IMR-90 (cell line): Measurements from ENCODE around the gene FOXP1. TPM values are rescaled to one million over a fixed set of nuclear protein-coding genes. Genes with fewer than 3 reads are reported as not detected.

Experiments used
- ATAC-seq: fragments of 200-7000 bp; cut with Tn5 transposase; 2 replicates; pipeline ENCODE4 v1.9.1; 2020; ENCODE audit warnings: low read depth, mild to moderate bottlenecking, moderate library complexity
- BruUV-seq: library from RNA; stranded (reverse); fragments of 400-500 nt; replicated peaks from 2 replicates; lab custom pipeline; 2021; lab: Mats Ljungman, UMichigan
- CTCF ChIA-PET: fragments of 300-600 bp; formaldehyde crosslinking; extraction: SDS; loops from one replicate; lab custom pipeline; 2021; ENCODE audit warnings: antibody characterized with exemption; lab: Yijun Ruan, JAX
- POLR2A ChIA-PET: fragments of 300-600 bp; sonication (Branson Sonifier 250); formaldehyde crosslinking; loops from one replicate; lab custom pipeline; 2022; ENCODE audit warnings: antibody characterized with exemption; ENCODE audit not compliant: unreplicated experiment; lab: Charles Lee
- DNase-seq: peaks from one replicate; pipeline ENCODE4 v3.0.0; 2013
- H2AFZ ChIP-seq: replicated peaks from 2 replicates; pipeline ENCODE3; 2013; ENCODE audit warnings: low read length, mild to moderate bottlenecking; ENCODE audit not compliant: poor library complexity
- H2AK5ac ChIP-seq: 2 replicates; pipeline ENCODE4 v1.6.1; 2013; ENCODE audit warnings: low read depth, low read length, inconsistent platforms
- H2AK9ac ChIP-seq: replicated peaks from 2 replicates; pipeline ENCODE3; 2013; ENCODE audit warnings: mild to moderate bottlenecking, low read depth, low read length, moderate library complexity; ENCODE audit not compliant: poor library complexity
- H2BK120ac ChIP-seq: 2 replicates; pipeline ENCODE4 v1.6.1; 2013; ENCODE audit warnings: low read depth, low read length, inconsistent platforms
- H2BK15ac ChIP-seq: 3 replicates; pipeline ENCODE4 v1.6.1; 2013; ENCODE audit warnings: low read depth, low read length, inconsistent platforms
- H2BK20ac ChIP-seq: 2 replicates; pipeline ENCODE4 v1.6.1; 2013; ENCODE audit warnings: low read depth, mild to moderate bottlenecking, inconsistent platforms, low read length, moderate library complexity
- H2BK5ac ChIP-seq: 2 replicates; pipeline ENCODE4 v1.6.1; 2013; ENCODE audit warnings: mild to moderate bottlenecking, low read depth, low read length, inconsistent platforms; ENCODE audit not compliant: poor library complexity, severe bottlenecking
- H3K14ac ChIP-seq: replicated peaks from 2 replicates; pipeline ENCODE4 v1.6.1; 2013; ENCODE audit warnings: low read depth, low read length, inconsistent platforms
- H3K18ac ChIP-seq: 2 replicates; pipeline ENCODE4 v1.6.1; 2013; ENCODE audit warnings: low read depth, low read length, control low read depth
- H3K23ac ChIP-seq: 2 replicates; pipeline ENCODE4 v1.6.1; 2013; ENCODE audit warnings: low read depth, low read length, inconsistent platforms
- H3K27ac ChIP-seq: 2 replicates; pipeline ENCODE4 v1.5.1; 2013; ENCODE audit warnings: mild to moderate bottlenecking, control low read depth, low read length; ENCODE audit not compliant: insufficient read depth
- H3K27me3 ChIP-seq: 2 replicates; pipeline ENCODE4 v1.6.1; 2013; ENCODE audit warnings: low read length; ENCODE audit not compliant: control insufficient read depth, insufficient read depth
- H3K36me3 ChIP-seq: 2 replicates; pipeline ENCODE4 v1.6.1; 2013; ENCODE audit warnings: low read length, mixed read lengths; ENCODE audit not compliant: control insufficient read depth, insufficient read depth
- H3K4ac ChIP-seq: 2 replicates; pipeline ENCODE4 v1.6.1; 2013; ENCODE audit warnings: low read depth, low read length, inconsistent platforms
- H3K4me1 ChIP-seq: 2 replicates; pipeline ENCODE4 v1.6.1; 2013; ENCODE audit warnings: low read length, mixed read lengths; ENCODE audit not compliant: control insufficient read depth, insufficient read depth
- H3K4me2 ChIP-seq: 2 replicates; pipeline ENCODE4 v1.6.1; 2013; ENCODE audit warnings: low read depth, mild to moderate bottlenecking, control low read depth, low read length, moderate library complexity
- H3K4me3 ChIP-seq: 2 replicates; pipeline ENCODE4 v1.5.1; 2013; ENCODE audit warnings: low read depth, mild to moderate bottlenecking, control low read depth, low read length, moderate library complexity; ENCODE audit not compliant: insufficient read depth
- H3K56ac ChIP-seq: 2 replicates; pipeline ENCODE4 v1.6.1; 2013; ENCODE audit warnings: low read length, inconsistent platforms; ENCODE audit not compliant: insufficient read depth; ENCODE audit errors: extremely low read depth
- H3K79me1 ChIP-seq, 2 experiments: 2 replicates each; pipeline ENCODE4 v1.6.1; 2013; ENCODE audit warnings: low read length in 2 of 2, inconsistent platforms in 1 of 2, low read depth in 1 of 2
- H3K9ac ChIP-seq: 2 replicates; pipeline ENCODE4 v1.6.1; 2013; ENCODE audit warnings: low read depth, low read length, control low read depth
- H3K9me1 ChIP-seq: 2 replicates; pipeline ENCODE4 v1.6.1; 2013; ENCODE audit warnings: low read length, inconsistent platforms; ENCODE audit not compliant: insufficient read depth
- H3K9me3 ChIP-seq: 2 replicates; pipeline ENCODE4 v1.6.1; 2013; ENCODE audit warnings: low read length; ENCODE audit not compliant: control insufficient read depth, insufficient read depth
- H4K20me1 ChIP-seq: 2 replicates; pipeline ENCODE4 v1.6.1; 2013; ENCODE audit warnings: low read length, inconsistent platforms; ENCODE audit not compliant: insufficient read depth
- H4K5ac ChIP-seq: 2 replicates; pipeline ENCODE4 v1.6.1; 2013; ENCODE audit warnings: mild to moderate bottlenecking, low read depth, low read length, control low read depth
- H4K8ac ChIP-seq, 2 experiments: 2 replicates each; pipeline ENCODE4 v1.6.1; 2013; ENCODE audit warnings: low read depth in 2 of 2, low read length in 2 of 2, control low read depth in 1 of 2, inconsistent platforms in 1 of 2
- H4K91ac ChIP-seq: 2 replicates; pipeline ENCODE4 v1.6.1; 2013; ENCODE audit warnings: low read depth, low read length, inconsistent platforms; ENCODE audit not compliant: insufficient read depth
- BHLHE40 ChIP-seq: fragments of 150-350 bp; IDR thresholded peaks from 2 replicates; pipeline ENCODE4 v1.6.1; 2016; ENCODE audit warnings: mild to moderate bottlenecking, low read depth, low read length
- CEBPB ChIP-seq: IDR thresholded peaks from 2 replicates; pipeline ENCODE4 v1.6.1; 2012; ENCODE audit warnings: low read depth, low read length, improper control_type of control experiment
- CHD1 ChIP-seq: IDR thresholded peaks from 2 replicates; pipeline ENCODE4 v1.6.1; 2012; ENCODE audit warnings: low read depth, low read length, improper control_type of control experiment
- CTCF ChIP-seq: conservative IDR thresholded peaks from 2 replicates; pipeline ENCODE4 v1.5.1; 2012; ENCODE audit warnings: mild to moderate bottlenecking, low read depth, low read length, improper control_type of control experiment
- ELK1 ChIP-seq: fragments of 150-350 bp; IDR thresholded peaks from 2 replicates; pipeline ENCODE4 v1.6.1; 2016; ENCODE audit warnings: low read depth, mild to moderate bottlenecking, low read length, moderate library complexity, borderline replicate concordance
- FOS ChIP-seq: fragments of 150-350 bp; IDR thresholded peaks from 2 replicates; pipeline ENCODE4 v1.6.1; 2016; ENCODE audit warnings: low read depth, low read length
- MAFK ChIP-seq: IDR thresholded peaks from 2 replicates; pipeline ENCODE4 v1.6.1; 2012; ENCODE audit warnings: low read depth, low read length, improper control_type of control experiment
- MAZ ChIP-seq: IDR thresholded peaks from 2 replicates; pipeline ENCODE4 v1.6.1; 2012; ENCODE audit warnings: low read depth, mild to moderate bottlenecking, low read length, improper control_type of control experiment, moderate library complexity, borderline replicate concordance
- MXI1 ChIP-seq: IDR thresholded peaks from 2 replicates; pipeline ENCODE4 v1.6.1; 2012; ENCODE audit warnings: low read depth, mild to moderate bottlenecking, low read length, moderate library complexity, borderline replicate concordance
- NFE2L2 ChIP-seq: fragments of 150-350 bp; IDR thresholded peaks from 2 replicates; pipeline ENCODE4 v1.6.1; 2016; ENCODE audit warnings: low read depth, mild to moderate bottlenecking, low read length
- POLR2A ChIP-seq: IDR thresholded peaks from 2 replicates; pipeline ENCODE4 v1.6.1; 2012; ENCODE audit warnings: mild to moderate bottlenecking, low read depth, low read length
- RAD21 ChIP-seq: IDR thresholded peaks from 2 replicates; pipeline ENCODE4 v1.6.1; 2012; ENCODE audit warnings: low read length, improper control_type of control experiment
- RCOR1 ChIP-seq: IDR thresholded peaks from 2 replicates; pipeline ENCODE4 v1.6.1; 2012; ENCODE audit warnings: mild to moderate bottlenecking, low read length, improper control_type of control experiment; ENCODE audit not compliant: insufficient replicate concordance
- RFX5 ChIP-seq: IDR thresholded peaks from 2 replicates; pipeline ENCODE4 v1.8.0; 2012; ENCODE audit warnings: low read depth, mild to moderate bottlenecking, low read length, moderate library complexity
- SMC3 ChIP-seq: fragments of 150-350 bp; IDR thresholded peaks from 2 replicates; pipeline ENCODE4 v1.6.1; 2016; ENCODE audit warnings: low read depth, mild to moderate bottlenecking, antibody characterized with exemption, low read length, moderate library complexity
- USF2 ChIP-seq: fragments of 150-350 bp; IDR thresholded peaks from 2 replicates; pipeline ENCODE4 v1.6.1; 2017; ENCODE audit warnings: mild to moderate bottlenecking, antibody characterized with exemption, low read length, low read depth
- WGBS, 2 experiments: methylation state at CpG; one replicate each; pipeline versions ENCODE4 v1.1.5 to v1.1.7; 2013; ENCODE audit warnings: missing lambda C conversion rate in 2 of 2; ENCODE audit not compliant: insufficient read length in 1 of 2; ENCODE audit errors: extremely low coverage in 2 of 2; 5-methylcytosine and 5-hydroxymethylcytosine counted together
- dilution Hi-C: fragments of 300-500 bp; cut with HindIII; formaldehyde crosslinking; loops from one replicate; pipeline ENCODE4 v1.14.3; 2018; ENCODE audit warnings: low sequenced_read_pairs; ENCODE audit not compliant: unreplicated experiment
- in situ Hi-C: fragments of 300-500 bp; cut with MboI; formaldehyde crosslinking; loops from 3 replicates; pipeline ENCODE4 v1.14.3; 2019; ENCODE audit warnings: low sequenced_read_pairs, inconsistent platforms, mixed read lengths
- intact Hi-C: fragments of 100-400 bp; cut with micrococcal nuclease; formaldehyde crosslinking; loops from 2 replicates; pipeline ENCODE4 v1.10.0; 2022
- polyA plus RNA-seq, 3 experiments: library from polyadenylated mRNA; depleted of rRNA; stranded (reverse); fragments of >200 nt; gene quantifications; 2 replicates each; pipeline ENCODE4 v1.2.3, GENCODE V29; 2012; ENCODE audit warnings: low replicate concordance in 1 of 3
- total RNA-seq: library from RNA; depleted of rRNA; stranded (reverse); fragments of >200 nt; gene quantifications from 2 replicates; pipeline ENCODE4 v1.2.3, GENCODE V29; 2012

The FOXP1 gene
- total and polyA plus RNA-seq, 2 of the 4 experiments (the other 2 are of a cell fraction): 37.0 to 132 TPM

GRCh38 chr3:71195492-71195891, 388.0 kb downstream of the FOXP1 start:
- Histone ChIP-seq H3K4ac (0 out of 2 replicates have a peak overlapping the region, but pooled peaks have one; percentile 10), H3K14ac (no peak overlapping the region), H3K23ac (no peak overlapping the region), H2AFZ (no peak overlapping the region), H2AK9ac (no peak overlapping the region), H3K79me1 (peaks cover 3 to 20% of the 10 kb centered on the region in 2 experiments; a peak in 3 of 4 replicates), H3K27ac (no peak overlapping the region), H3K56ac (0 out of 2 replicates have a peak overlapping the region, but pooled peaks have one; percentile 32), H3K36me3 (no peaks in the 10 kb centered on the region; the same call in none of the 2 replicates), H2AK5ac (no peak overlapping the region), H3K4me3 (no peak overlapping the region), H3K9ac (no peak overlapping the region), H4K20me1 (no peaks in the 10 kb centered on the region), H4K91ac (no peak overlapping the region), H4K5ac (no peak overlapping the region), H3K4me2 (peak overlapping the region; percentile 67; the same call in 1 of the 2 replicates), H2BK15ac (no peak overlapping the region), H3K4me1 (peaks cover 9% of the 10 kb centered on the region), H3K18ac (no peak overlapping the region; the same call in 1 of the 2 replicates), H2BK120ac (no peak overlapping the region), H2BK20ac (no peak overlapping the region), H3K9me3 (no peaks in the 10 kb centered on the region), H4K8ac (no peak overlapping the region), H3K9me1 (peaks cover 2% of the 10 kb centered on the region; the same call in 1 of the 2 replicates), H2BK5ac (peak overlapping the region; percentile 58), H3K27me3 (no peaks in the 10 kb centered on the region)
- no peak for TF ChIP-seq MAFK
- TF ChIP-seq RCOR1: no peak
- TF ChIP-seq CEBPB: peak; percentile 16; the same call in 1 of the 2 replicates
- no peak for TF ChIP-seq CTCF
- TF ChIP-seq NFE2L2: no peak
- no peak for TF ChIP-seq FOS
- TF ChIP-seq ELK1: no peak
- no peak for TF ChIP-seq USF2
- no peak for TF ChIP-seq MAZ
- TF ChIP-seq MXI1: no peak
- TF ChIP-seq RFX5: no peak
- TF ChIP-seq CHD1: no peak
- TF ChIP-seq POLR2A: no peak
- peak; percentile 11; the same call in 1 of the 2 replicates for TF ChIP-seq SMC3
- TF ChIP-seq BHLHE40: peak; percentile 14; the same call in 1 of the 2 replicates
- no peak for TF ChIP-seq RAD21
- CTCF ChIA-PET: no interaction called here
- dilution Hi-C loops: no loop called here
- BruUV-seq: no TSS peak
- POLR2A ChIA-PET: no interaction called here
- in situ Hi-C loops: no loop called here
- no CpG with 5 or more reads among the region's 5 CpGs for WGBS, 2 experiments
- peak; percentile 86 for DNase-seq
- peak; percentile 89 for ATAC-seq
- intact Hi-C loops: no loop called here
